SK-N-MC (cell line): ENCODE results near the gene GJB6.

ENCODE experiments used
- EZH2 ChIP-seq: fragments of 200-600 bp; sonication (generic); IDR thresholded peaks from one replicate; pipeline ENCODE4 v1.6.1; 2017; ENCODE audit warnings: antibody characterized with exemption
- POLR2AphosphoS5 ChIP-seq: IDR thresholded peaks from 2 replicates; pipeline ENCODE4 v1.6.1; 2012; ENCODE audit warnings: mild to moderate bottlenecking, low read depth, low read length, borderline replicate concordance

DNA sequence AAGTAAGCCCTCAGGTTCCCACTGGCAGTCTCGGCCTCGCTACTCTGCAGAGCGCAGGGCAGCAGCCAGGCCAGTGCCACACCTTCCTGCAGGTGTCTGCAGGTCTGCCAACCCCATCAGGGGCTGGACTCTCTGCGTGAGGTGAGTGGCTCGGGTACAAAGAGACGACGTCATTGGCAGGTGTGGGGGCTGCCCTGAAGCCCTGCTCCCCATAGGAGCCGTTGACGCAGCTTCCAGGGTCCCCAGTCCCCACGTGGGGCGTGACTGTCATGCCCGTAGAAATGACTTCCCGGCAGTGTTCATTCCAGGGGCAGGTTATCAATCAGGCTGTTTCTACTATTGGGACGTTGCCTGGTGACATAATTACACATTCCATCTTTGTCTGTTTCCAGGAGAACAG is 15.3 kb upstream of the GJB6 start:
- no peak for TF ChIP-seq EZH2
- no peak for TF ChIP-seq POLR2AphosphoS5
